ENCODE results near the gene RIC1. TPM values are rescaled to one million over a fixed set of nuclear protein-coding genes. Genes with fewer than 3 reads are reported as not detected.

RIC1 gene
- total RNA-seq, 4 donors from 2014 or later, result 15.4 to 37.2 (median 27.6) TPM

DNA sequence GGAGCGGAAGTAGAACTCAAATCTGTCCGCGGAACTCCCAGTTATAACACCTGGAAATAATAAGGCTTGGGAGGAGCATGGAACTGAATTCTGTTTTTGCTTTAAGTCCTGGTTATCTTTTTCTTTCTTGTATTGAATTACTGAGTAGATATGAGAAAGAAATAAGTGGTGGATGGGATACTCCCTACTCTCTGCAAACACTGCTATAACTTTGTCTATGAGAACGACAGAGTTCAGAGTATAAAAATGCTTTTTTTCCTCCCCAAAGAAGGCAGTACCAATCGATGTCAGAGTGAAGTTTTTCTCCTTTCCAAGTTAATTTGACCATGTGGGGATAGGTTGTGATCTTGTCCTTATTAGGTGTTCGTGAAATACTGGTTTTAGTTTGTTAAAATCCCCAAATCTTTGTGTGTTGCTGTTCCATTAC, 1.2 kb downstream of the RIC1 start:
- TF ChIP-seq, protein P1, sequence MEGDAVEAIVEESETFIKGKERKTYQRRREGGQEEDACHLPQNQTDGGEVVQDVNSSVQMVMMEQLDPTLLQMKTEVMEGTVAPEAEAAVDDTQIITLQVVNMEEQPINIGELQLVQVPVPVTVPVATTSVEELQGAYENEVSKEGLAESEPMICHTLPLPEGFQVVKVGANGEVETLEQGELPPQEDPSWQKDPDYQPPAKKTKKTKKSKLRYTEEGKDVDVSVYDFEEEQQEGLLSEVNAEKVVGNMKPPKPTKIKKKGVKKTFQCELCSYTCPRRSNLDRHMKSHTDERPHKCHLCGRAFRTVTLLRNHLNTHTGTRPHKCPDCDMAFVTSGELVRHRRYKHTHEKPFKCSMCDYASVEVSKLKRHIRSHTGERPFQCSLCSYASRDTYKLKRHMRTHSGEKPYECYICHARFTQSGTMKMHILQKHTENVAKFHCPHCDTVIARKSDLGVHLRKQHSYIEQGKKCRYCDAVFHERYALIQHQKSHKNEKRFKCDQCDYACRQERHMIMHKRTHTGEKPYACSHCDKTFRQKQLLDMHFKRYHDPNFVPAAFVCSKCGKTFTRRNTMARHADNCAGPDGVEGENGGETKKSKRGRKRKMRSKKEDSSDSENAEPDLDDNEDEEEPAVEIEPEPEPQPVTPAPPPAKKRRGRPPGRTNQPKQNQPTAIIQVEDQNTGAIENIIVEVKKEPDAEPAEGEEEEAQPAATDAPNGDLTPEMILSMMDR (IDR thresholded peaks at IDR 0.05), result no peak
- TF ChIP-seq POLR2A (IDR thresholded peaks at IDR 0.05), result no peak
- Histone ChIP-seq H3K4me3 (peak overlapping the region; percentile 76 to 99 (median 92)), H3K4me1 (peaks cover 5 to 68% (median 36%) of the 10 kb centered on the region in 3 donors), H3K36me3 (no peaks in the 10 kb centered on the region), H3K9me3 (peaks cover 0 to under 1% (median 0%) of the 10 kb centered on the region in 3 donors), H3K27ac (peak overlapping the region; percentile 95 to 97 (median 96)), H3K27me3 (no peaks in the 10 kb centered on the region)
- no peak for DNase-seq
- intact Hi-C loops (cut with DNase I), result no loop called here
- WGBS, 2 donors, result 0 to 1% methylated on average over 6 of the region's 6 CpGs

DNA sequence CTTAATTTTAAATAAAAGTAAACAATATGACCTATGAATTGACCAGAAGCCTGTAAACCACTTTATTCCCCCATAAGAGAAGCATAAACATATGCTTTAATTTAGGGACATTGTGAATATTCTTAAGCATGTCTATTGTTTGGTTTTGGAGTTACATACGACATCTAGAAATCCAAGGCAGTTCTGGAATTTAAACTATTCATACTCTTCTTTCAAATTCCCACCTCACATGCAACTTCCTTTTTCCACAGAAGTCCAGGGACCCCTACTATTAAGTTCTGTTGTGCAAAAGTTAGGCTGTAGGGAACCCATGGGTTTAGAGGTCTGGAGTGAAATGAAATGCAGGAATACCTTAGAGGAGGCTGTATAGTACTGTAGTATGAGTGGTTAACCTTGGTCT, 2.1 kb downstream of the RIC1 start:
- intact Hi-C loops (cut with DNase I), result no loop called here
- Histone ChIP-seq H3K9me3 (peaks cover 0 to 7% (median 3%) of the 10 kb centered on the region in 3 donors), H3K36me3 (no peaks in the 10 kb centered on the region), H3K4me1 (peaks cover 5 to 59% (median 35%) of the 10 kb centered on the region in 3 donors), H3K27ac (no peak overlapping the region), H3K27me3 (no peaks in the 10 kb centered on the region), H3K4me3 (peak overlapping the region in 2 of 4 donors; percentile 76 to 99)
- TF ChIP-seq, protein P1 (IDR thresholded peaks at IDR 0.05), result no peak
- TF ChIP-seq POLR2A (IDR thresholded peaks at IDR 0.05), result no peak
- 57 to 67% methylated on average over 1 of the region's 1 CpG for WGBS, 2 donors
- DNase-seq, result no peak

DNA sequence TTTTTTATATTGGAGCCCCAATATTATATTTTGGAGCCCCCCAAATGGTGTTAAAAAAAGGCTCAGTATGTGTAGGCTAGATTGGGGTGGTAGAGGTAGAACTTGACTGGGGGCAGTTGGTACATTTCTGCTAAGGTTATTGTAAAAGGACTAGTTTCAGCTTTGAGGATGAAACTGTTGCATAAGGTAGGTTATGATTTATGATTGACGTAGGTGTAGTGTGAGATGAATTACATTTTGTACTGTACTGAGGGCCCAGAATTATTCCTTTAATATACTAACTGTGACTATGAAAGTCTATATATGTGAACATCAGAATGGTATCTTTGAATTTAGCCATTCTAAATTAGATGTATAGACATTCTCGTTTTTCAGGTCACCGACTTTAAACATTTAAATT, 3.6 kb downstream of the RIC1 start:
- Histone ChIP-seq H3K9me3 (peaks cover 0 to 7% (median 3%) of the 10 kb centered on the region in 3 donors), H3K36me3 (peaks cover 0 to 8% (median 0%) of the 10 kb centered on the region in 3 donors), H3K27ac (no peak overlapping the region), H3K27me3 (no peaks in the 10 kb centered on the region), H3K4me3 (no peak overlapping the region), H3K4me1 (peaks cover 5 to 44% (median 21%) of the 10 kb centered on the region in 3 donors)
- 59 to 83% methylated on average over 3 of the region's 3 CpGs for WGBS, 2 donors
- DNase-seq, result no peak
- intact Hi-C loops (cut with DNase I), result no loop called here
- TF ChIP-seq, protein P1 (IDR thresholded peaks at IDR 0.05), result no peak
- no peak for TF ChIP-seq POLR2A (IDR thresholded peaks at IDR 0.05)

DNA sequence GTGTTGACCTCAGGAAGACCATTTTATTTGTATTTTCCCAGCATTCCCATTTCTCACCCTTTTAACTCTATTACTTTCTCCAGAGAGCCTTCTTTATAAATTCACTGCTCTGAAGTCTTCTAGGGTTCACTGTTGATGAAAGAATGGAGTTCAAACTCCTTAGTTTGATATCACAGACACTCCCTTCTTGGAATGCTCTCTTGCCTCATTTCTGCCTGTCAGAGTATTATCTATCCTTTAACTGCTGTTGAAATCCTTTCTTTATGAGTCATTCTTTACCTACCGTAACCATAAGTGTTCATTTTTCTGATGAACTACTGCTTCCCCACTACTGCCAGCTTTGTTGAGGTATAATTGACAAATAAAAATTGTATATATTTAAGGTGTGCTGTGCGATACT, 4.3 kb downstream of the RIC1 start:
- H3K27ac ChIP-seq, result peak overlapping the region in 1 of 4 donors; percentile 17
- TF ChIP-seq POLR2A (IDR thresholded peaks at IDR 0.05), result no peak
- TF ChIP-seq, protein P1 (IDR thresholded peaks at IDR 0.05), result no peak
- no peak for DNase-seq
- intact Hi-C loops (cut with DNase I), result no loop called here
- 43 to 51% methylated on average over 2 of the region's 2 CpGs for WGBS, 2 donors
- H3K36me3 ChIP-seq, result peaks cover 0 to 10% (median 0%) of the 10 kb centered on the region in 3 donors
- no peaks in the 10 kb centered on the region for H3K27me3 ChIP-seq
- peaks cover 0 to 9% (median 3%) of the 10 kb centered on the region in 3 donors for H3K9me3 ChIP-seq
- H3K4me1 ChIP-seq, result peaks cover 5 to 37% (median 18%) of the 10 kb centered on the region in 3 donors
- H3K4me3 ChIP-seq, result no peak overlapping the region

DNA sequence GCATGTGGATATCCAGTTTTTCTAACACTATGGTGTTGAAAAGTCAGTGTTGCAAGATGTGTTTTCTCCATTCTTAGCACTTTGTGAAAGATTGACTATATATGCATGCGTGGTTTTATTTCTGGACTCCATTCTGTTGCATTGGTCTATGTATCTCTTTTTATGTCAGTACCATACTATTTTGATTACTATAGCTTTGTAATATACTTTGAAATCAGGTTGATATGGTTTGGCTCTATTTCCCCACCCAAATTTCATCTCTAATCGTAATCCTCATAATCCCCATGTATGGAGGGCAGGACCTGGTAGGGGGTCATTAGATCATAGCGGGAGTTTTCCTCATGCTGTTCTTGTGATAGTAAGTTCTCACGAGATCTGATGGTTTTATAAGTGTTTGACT, 6.5 kb downstream of the RIC1 start:
- Histone ChIP-seq H3K36me3 (peaks cover 0 to 10% (median 0%) of the 10 kb centered on the region in 3 donors), H3K4me3 (no peak overlapping the region), H3K9me3 (peaks cover 0 to 13% (median 3%) of the 10 kb centered on the region in 3 donors), H3K27ac (no peak overlapping the region), H3K27me3 (no peaks in the 10 kb centered on the region), H3K4me1 (peaks cover 5 to 34% (median 18%) of the 10 kb centered on the region in 3 donors)
- intact Hi-C loops (cut with DNase I), result no loop called here
- WGBS, 2 donors, result 95 to 100% methylated on average over 4 of the region's 4 CpGs
- no peak for DNase-seq
- TF ChIP-seq, protein P1 (IDR thresholded peaks at IDR 0.05), result no peak
- no peak for TF ChIP-seq POLR2A (IDR thresholded peaks at IDR 0.05)
